Karpas-422 (cell line): Measurements from ENCODE around the gene C4B. TPM values are rescaled to one million over a fixed set of nuclear protein-coding genes. Genes with fewer than 3 reads are reported as not detected.

Experiments
- DNase-seq: peaks from one replicate; pipeline ENCODE4 v3.0.0-alpha.2; 2015
- H2AFZ ChIP-seq: fragments of 200-600 bp; sonication (generic); 2 replicates; pipeline ENCODE4 v1.6.1; 2014; ENCODE audit warnings: antibody characterized with exemption, low read length, mixed read lengths
- H3K27ac ChIP-seq: fragments of 200-600 bp; sonication (generic); 2 replicates; pipeline ENCODE4 v1.5.1; 2014; ENCODE audit warnings: mild to moderate bottlenecking, low read length, moderate library complexity
- H3K27me3 ChIP-seq: fragments of 200-600 bp; sonication (generic); 2 replicates; pipeline ENCODE4 v1.6.1; 2014; ENCODE audit warnings: low read length, mixed read lengths
- H3K36me3 ChIP-seq: fragments of 200-600 bp; sonication (generic); 2 replicates; pipeline ENCODE4 v1.6.1; 2014; ENCODE audit warnings: low read length, mixed read lengths; ENCODE audit not compliant: insufficient read depth
- H3K4me1 ChIP-seq: fragments of 200-600 bp; sonication (generic); 2 replicates; pipeline ENCODE4 v1.6.1; 2014; ENCODE audit warnings: mild to moderate bottlenecking, low read length, mixed read lengths
- H3K4me2 ChIP-seq: fragments of 200-600 bp; sonication (generic); 2 replicates; pipeline ENCODE4 v1.6.1; 2014; ENCODE audit warnings: low read length, low read depth, mild to moderate bottlenecking; ENCODE audit not compliant: poor library complexity, severe bottlenecking
- H3K4me3 ChIP-seq: fragments of 200-600 bp; sonication (generic); 2 replicates; pipeline ENCODE4 v1.5.1; 2014; ENCODE audit warnings: mild to moderate bottlenecking, antibody characterized with exemption, low read length, mixed read lengths
- H3K79me2 ChIP-seq: fragments of 200-600 bp; sonication (generic); 2 replicates; pipeline ENCODE4 v1.6.1; 2014; ENCODE audit warnings: mild to moderate bottlenecking, low read length, mixed read lengths
- H3K9ac ChIP-seq: fragments of 200-600 bp; sonication (generic); 2 replicates; pipeline ENCODE4 v1.6.0; 2014; ENCODE audit warnings: low read length
- H3K9me2 ChIP-seq: fragments of 200-600 bp; sonication (generic), shearing (Covaris generic); replicated peaks from 2 replicates; pipeline ENCODE4 v1.6.0; 2014; ENCODE audit warnings: mild to moderate bottlenecking, low read length, moderate library complexity; ENCODE audit not compliant: insufficient read depth
- H3K9me3 ChIP-seq: fragments of 300-700, 200-600 bp; sonication (generic); 2 replicates; pipeline ENCODE4 v1.6.1; 2014; ENCODE audit warnings: low read length, mixed read lengths
- H4K20me1 ChIP-seq: fragments of 200-600 bp; sonication (generic); 2 replicates; pipeline ENCODE4 v1.6.1; 2014; ENCODE audit warnings: mild to moderate bottlenecking, antibody characterized with exemption, low read length, low read depth; ENCODE audit not compliant: insufficient read depth
- small RNA-seq: library from RNA; depleted of rRNA; stranded (forward); fragments of <200 nt; gene quantifications from one replicate; pipeline ENCODE3, GENCODE V24; 2014
- total RNA-seq: library from RNA; depleted of rRNA; stranded (reverse); fragments of >200 nt; shearing (Covaris generic); gene quantifications from 2 replicates; pipeline ENCODE4 v1.2.3, GENCODE V29; 2014; ENCODE audit warnings: low replicate concordance; rRNA removed

C4B gene
- total RNA-seq, 1 experiment from 2014 or later = 1.9 TPM

GRCh38 chr6:32081168-32081990 is 66.8 kb downstream of the C4B start:
- Histone ChIP-seq H3K4me1 (peaks cover 9% of the 10 kb centered on the region), H3K9me3 (no peaks in the 10 kb centered on the region), H3K27me3 (no peaks in the 10 kb centered on the region), H2AFZ (no peak overlapping the region), H4K20me1 (no peaks in the 10 kb centered on the region), H3K36me3 (no peaks in the 10 kb centered on the region), H3K9me2 (no peaks in the 10 kb centered on the region), H3K4me2 (no peak overlapping the region), H3K79me2 (no peaks in the 10 kb centered on the region), H3K27ac (no peak overlapping the region), H3K4me3 (no peak overlapping the region), H3K9ac (no peak overlapping the region)
- no peak for DNase-seq

DNA sequence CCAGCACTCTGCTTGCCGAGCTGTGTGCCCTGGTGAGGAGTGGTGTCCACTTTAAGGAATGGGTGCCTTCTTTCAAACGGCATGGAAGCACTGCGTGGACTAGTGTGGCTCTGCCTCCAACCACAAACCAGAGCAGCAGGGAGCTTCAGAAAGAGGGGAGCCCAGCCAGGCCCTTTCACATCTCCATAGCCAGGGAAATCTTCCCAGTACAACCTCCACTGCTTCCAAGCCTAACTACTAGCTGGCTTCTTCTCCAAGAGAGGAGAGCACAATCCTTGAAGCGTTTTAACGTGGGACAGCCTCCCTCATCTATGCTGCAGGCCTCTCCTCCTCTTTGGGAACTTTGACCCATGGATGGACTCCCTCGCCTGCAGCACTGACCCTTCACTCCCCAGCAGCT is 67.9 kb downstream of the C4B start:
- no peak overlapping the region for H3K4me2 ChIP-seq
- no peaks in the 10 kb centered on the region for H3K9me2 ChIP-seq
- no peak overlapping the region for H3K27ac ChIP-seq
- H3K9me3 ChIP-seq = no peaks in the 10 kb centered on the region
- H2AFZ ChIP-seq = no peak overlapping the region
- H3K36me3 ChIP-seq = no peaks in the 10 kb centered on the region
- no peak for DNase-seq
- H4K20me1 ChIP-seq = no peaks in the 10 kb centered on the region
- H3K4me3 ChIP-seq = no peak overlapping the region
- H3K9ac ChIP-seq = no peak overlapping the region
- peaks cover 9% of the 10 kb centered on the region for H3K4me1 ChIP-seq
- no peaks in the 10 kb centered on the region for H3K79me2 ChIP-seq
- no peaks in the 10 kb centered on the region for H3K27me3 ChIP-seq

DNA sequence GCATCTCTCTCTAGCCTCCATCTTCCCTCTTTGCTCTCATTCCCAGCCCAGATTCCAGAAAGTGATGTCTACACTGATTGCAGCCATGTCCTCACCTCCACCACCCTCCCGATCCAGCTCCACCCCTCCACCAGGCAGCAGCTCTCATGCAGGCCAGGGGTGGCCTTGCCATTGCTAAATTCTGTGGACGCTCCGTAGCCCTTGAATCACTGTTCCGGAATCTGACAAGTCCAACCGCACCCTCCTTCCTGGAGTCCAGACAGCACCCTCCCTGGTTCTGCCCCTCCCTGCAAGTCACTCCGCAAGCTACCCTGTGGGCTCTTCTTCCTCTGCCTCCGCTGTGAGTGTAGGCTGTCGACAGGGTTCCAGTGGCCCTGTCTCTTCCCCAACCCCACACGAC is 68.3 kb downstream of the C4B start:
- no peak overlapping the region for H3K9ac ChIP-seq
- no peaks in the 10 kb centered on the region for H4K20me1 ChIP-seq
- no peaks in the 10 kb centered on the region for H3K79me2 ChIP-seq
- H3K4me3 ChIP-seq = no peak overlapping the region
- H3K9me3 ChIP-seq = no peaks in the 10 kb centered on the region
- no peak overlapping the region for H3K4me2 ChIP-seq
- H3K9me2 ChIP-seq = no peaks in the 10 kb centered on the region
- H3K27ac ChIP-seq = no peak overlapping the region
- DNase-seq = no peak
- no peaks in the 10 kb centered on the region for H3K27me3 ChIP-seq
- no peaks in the 10 kb centered on the region for H3K36me3 ChIP-seq
- H3K4me1 ChIP-seq = peaks cover 9% of the 10 kb centered on the region
- H2AFZ ChIP-seq = no peak overlapping the region

DNA sequence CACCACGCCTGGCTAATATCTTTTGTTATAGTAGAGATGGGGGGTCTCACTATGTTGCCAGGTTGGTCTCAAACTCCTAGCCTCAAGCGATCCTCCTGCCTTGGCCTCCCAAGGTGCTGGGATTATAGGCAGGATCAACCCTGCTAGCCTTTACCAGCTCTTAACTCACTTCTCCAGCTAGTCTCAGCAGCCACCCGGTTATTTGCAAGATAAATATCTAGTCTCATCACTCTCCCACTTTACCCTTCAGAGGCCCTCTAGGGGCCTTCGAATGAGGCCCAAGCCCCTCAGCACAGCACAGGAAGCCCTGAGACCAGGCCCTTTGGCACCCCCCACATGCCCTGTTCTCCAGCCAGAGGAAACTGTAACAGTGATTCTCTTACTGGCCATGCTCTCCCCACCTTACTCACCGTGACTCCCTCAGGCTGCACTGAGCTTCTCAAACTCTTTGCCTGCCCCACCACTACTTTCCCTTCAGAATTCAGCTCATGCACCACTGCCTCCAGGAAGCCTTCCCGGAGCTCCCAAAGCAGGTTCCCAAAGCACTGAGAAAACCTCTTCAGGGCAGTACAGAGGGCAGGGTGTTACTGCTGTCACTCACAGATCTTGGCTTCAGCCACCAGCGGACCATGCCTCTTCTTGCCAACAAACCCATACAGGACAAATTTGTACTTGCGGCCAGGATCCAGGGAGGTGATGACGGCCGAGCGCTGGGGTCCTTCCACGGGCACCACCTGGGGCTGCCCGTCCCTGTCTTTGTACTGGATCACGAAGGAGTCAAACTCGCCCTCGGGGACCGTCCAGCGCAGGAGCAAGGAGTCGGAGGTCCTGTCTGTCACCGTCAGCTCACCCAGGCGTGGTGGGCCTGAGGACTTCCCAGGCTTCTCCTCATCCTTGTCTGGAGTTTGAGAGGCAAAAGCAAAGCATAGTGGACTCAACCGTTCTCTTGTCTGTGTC is 69.5 kb downstream of the C4B start:
- Histone ChIP-seq H3K9ac (no peak overlapping the region), H4K20me1 (no peaks in the 10 kb centered on the region), H3K36me3 (no peaks in the 10 kb centered on the region), H2AFZ (no peak overlapping the region), H3K4me1 (peaks cover 9% of the 10 kb centered on the region), H3K27me3 (no peaks in the 10 kb centered on the region), H3K4me2 (no peak overlapping the region), H3K9me3 (no peaks in the 10 kb centered on the region), H3K79me2 (no peaks in the 10 kb centered on the region), H3K9me2 (no peaks in the 10 kb centered on the region), H3K27ac (no peak overlapping the region), H3K4me3 (no peak overlapping the region)
- DNase-seq = no peak

DNA sequence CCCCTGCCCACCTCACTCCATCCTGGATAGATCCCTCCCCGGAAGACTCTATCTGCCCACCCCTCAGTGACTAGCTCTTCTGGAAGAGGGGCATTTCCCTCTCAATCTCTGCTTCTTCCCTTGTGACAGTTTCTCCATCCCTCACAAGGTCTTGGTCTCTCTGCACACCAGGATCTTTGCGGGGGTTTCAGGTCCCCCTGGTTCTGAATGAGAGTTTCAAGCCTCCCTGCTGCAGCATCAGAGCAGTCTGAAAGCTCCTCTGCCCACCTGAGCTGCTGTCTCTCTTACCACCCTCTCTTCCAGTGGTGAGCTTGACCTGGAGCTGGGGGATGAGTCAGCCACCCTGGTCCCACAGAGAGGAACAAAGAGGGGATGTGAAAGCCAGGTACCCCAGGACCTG is 70.2 kb downstream of the C4B start:
- no peaks in the 10 kb centered on the region for H4K20me1 ChIP-seq
- no peak overlapping the region for H3K27ac ChIP-seq
- no peaks in the 10 kb centered on the region for H3K27me3 ChIP-seq
- H3K4me3 ChIP-seq = no peak overlapping the region
- H3K79me2 ChIP-seq = no peaks in the 10 kb centered on the region
- H3K9me2 ChIP-seq = no peaks in the 10 kb centered on the region
- H3K4me2 ChIP-seq = no peak overlapping the region
- H3K36me3 ChIP-seq = no peaks in the 10 kb centered on the region
- H3K4me1 ChIP-seq = peaks cover 9% of the 10 kb centered on the region
- H3K9ac ChIP-seq = no peak overlapping the region
- H2AFZ ChIP-seq = no peak overlapping the region
- no peaks in the 10 kb centered on the region for H3K9me3 ChIP-seq
- DNase-seq = no peak

Small RNA genes lying within 50 kb of the gene (small RNA-seq; reads per million reads assigned to genes)
- not detected for gene RNA5SP206

Other genes with a start within 250 kb of the C4B start
- 0.29 and 0.34 TPM in 2 replicates for gene VWA7, start 237.5 kb upstream of the C4B start, total RNA-seq
- gene VARS1, start 219.0 kb upstream of the C4B start, total RNA-seq = 38.0 and 43.0 TPM in 2 replicates
- gene LSM2, start 207.8 kb upstream of the C4B start, total RNA-seq = 44.9 and 57.4 TPM in 2 replicates
- 0.72 TPM in 1 of 2 replicates, not detected in the other for gene HSPA1L, start 199.5 kb upstream of the C4B start, total RNA-seq
- gene HSPA1A, start 199.3 kb upstream of the C4B start, total RNA-seq = 0.32 TPM in 1 of 2 replicates, not detected in the other
- 78.6 and 143 TPM in 2 replicates for gene HSPA1B, start 187.1 kb upstream of the C4B start, total RNA-seq
- 23.7 and 38.7 TPM in 2 replicates for gene NEU1, start 152.0 kb upstream of the C4B start, total RNA-seq
- not detected in 2 replicates for gene SLC44A4, start 135.8 kb upstream of the C4B start, total RNA-seq
- 40.0 and 79.0 TPM in 2 replicates for gene EHMT2, start 117.1 kb upstream of the C4B start, total RNA-seq
- gene ZBTB12, start 112.7 kb upstream of the C4B start, total RNA-seq = 13.3 and 26.3 TPM in 2 replicates
- gene C2, start 87.1 kb upstream of the C4B start, total RNA-seq = not detected in 2 replicates
- 0.22 TPM in 1 of 2 replicates, not detected in the other for gene CFB, start 68.7 kb upstream of the C4B start, total RNA-seq
- 56.3 and 146 TPM in 2 replicates for gene NELFE, start 55.8 kb upstream of the C4B start, total RNA-seq
- 43.7 and 60.0 TPM in 2 replicates for gene SKIC2, start 55.6 kb upstream of the C4B start, total RNA-seq
- 20.8 and 25.0 TPM in 2 replicates for gene DXO, start 42.7 kb upstream of the C4B start, total RNA-seq
- gene C4A, start 32.7 kb upstream of the C4B start, total RNA-seq = 2.9 and 3.8 TPM in 2 replicates
- not detected in 2 replicates for gene CYP21A2, start 23.6 kb downstream of the C4B start, total RNA-seq
- 0.22 and 2.1 TPM in 2 replicates for gene TNXB, start 94.5 kb downstream of the C4B start, total RNA-seq
- 51.3 and 62.5 TPM in 2 replicates for gene ATF6B, start 113.5 kb downstream of the C4B start, total RNA-seq
- 7.0 and 12.4 TPM in 2 replicates for gene FKBPL, start 115.5 kb downstream of the C4B start, total RNA-seq
- 0.29 and 0.75 TPM in 2 replicates for gene PRRT1, start 137.1 kb downstream of the C4B start, total RNA-seq
- 14.4 and 27.9 TPM in 2 replicates for gene PPT2, start 139.3 kb downstream of the C4B start, total RNA-seq
- 3.7 and 4.9 TPM in 2 replicates for gene EGFL8, start 149.8 kb downstream of the C4B start, total RNA-seq
- gene AGPAT1, start 161.3 kb downstream of the C4B start, total RNA-seq = 54.8 and 74.5 TPM in 2 replicates
- 73.5 and 78.5 TPM in 2 replicates for gene RNF5, start 163.6 kb downstream of the C4B start, total RNA-seq
- 9.0 and 9.2 TPM in 2 replicates for gene AGER, start 169.5 kb downstream of the C4B start, total RNA-seq
- 51.7 and 84.0 TPM in 2 replicates for gene PBX2, start 175.4 kb downstream of the C4B start, total RNA-seq
- gene GPSM3, start 177.8 kb downstream of the C4B start, total RNA-seq = 66.5 and 85.9 TPM in 2 replicates
- gene NOTCH4, start 209.3 kb downstream of the C4B start, total RNA-seq = 1.5 and 5.2 TPM in 2 replicates